IPS-18c (cell line): ENCODE data around the gene KIF2A.

Experiments used
- H3K4me3 ChIP-seq: 2 replicates; pipeline ENCODE4 v1.7.0; 2013; ENCODE audit warnings: low read depth, mild to moderate bottlenecking, low read length, moderate library complexity; ENCODE audit not compliant: insufficient read depth
- H3K9me3 ChIP-seq: one replicate; pipeline ENCODE4 v1.6.1; 2013; ENCODE audit warnings: mild to moderate bottlenecking, low read length, moderate library complexity; ENCODE audit not compliant: control insufficient read depth, insufficient read depth

Gene KIF2A

GRCh38 chr5:62312674-62313073, 6.7 kb downstream of the KIF2A start:
- Histone ChIP-seq H3K4me3 (no peak overlapping the region), H3K9me3 (no peaks in the 10 kb centered on the region)

- no peak overlapping the region for H3K4me3 ChIP-seq
- no peaks in the 10 kb centered on the region for H3K9me3 ChIP-seq
Measured at GRCh38 chr5:62314213-62314830, 8.3 kb downstream of the KIF2A start.

GRCh38 chr5:62315376-62316175, 9.6 kb downstream of the KIF2A start:
- Histone ChIP-seq H3K9me3 (no peaks in the 10 kb centered on the region), H3K4me3 (no peak overlapping the region)

GRCh38 chr5:62316176-62316502, 10.1 kb downstream of the KIF2A start:
- no peak overlapping the region for H3K4me3 ChIP-seq
- no peaks in the 10 kb centered on the region for H3K9me3 ChIP-seq

GRCh38 chr5:62317810-62318209, 11.8 kb downstream of the KIF2A start:
- H3K4me3 ChIP-seq = no peak overlapping the region
- H3K9me3 ChIP-seq = no peaks in the 10 kb centered on the region

- Histone ChIP-seq H3K9me3 (no peaks in the 10 kb centered on the region), H3K4me3 (no peak overlapping the region)
Measured at GRCh38 chr5:62322484-62322883, 16.5 kb downstream of the KIF2A start.

GRCh38 chr5:62326302-62326701, 20.3 kb downstream of the KIF2A start:
- H3K9me3 ChIP-seq = no peaks in the 10 kb centered on the region
- no peak overlapping the region for H3K4me3 ChIP-seq

- Histone ChIP-seq H3K9me3 (no peaks in the 10 kb centered on the region), H3K4me3 (no peak overlapping the region)
Measured at GRCh38 chr5:62326702-62327101, 20.7 kb downstream of the KIF2A start.

GRCh38 chr5:62327138-62328053, 21.4 kb downstream of the KIF2A start:
- no peak overlapping the region for H3K4me3 ChIP-seq
- no peaks in the 10 kb centered on the region for H3K9me3 ChIP-seq

GRCh38 chr5:62328772-62329491, 22.9 kb downstream of the KIF2A start:
- no peak overlapping the region for H3K4me3 ChIP-seq
- peaks cover 3% of the 10 kb centered on the region for H3K9me3 ChIP-seq

- peaks cover 3% of the 10 kb centered on the region for H3K9me3 ChIP-seq
Measured at GRCh38 chr5:62330302-62330701, 24.3 kb downstream of the KIF2A start.

GRCh38 chr5:62331921-62332320, 25.9 kb downstream of the KIF2A start:
- no peak overlapping the region for H3K4me3 ChIP-seq
- H3K9me3 ChIP-seq = peaks cover 3% of the 10 kb centered on the region

More at GRCh38 chr5:62330302-62330701, 24.3 kb downstream of the KIF2A start:
- no peak overlapping the region for H3K4me3 ChIP-seq

- Histone ChIP-seq H3K9me3 (peaks cover 3% of the 10 kb centered on the region), H3K4me3 (no peak overlapping the region)
Measured at GRCh38 chr5:62333250-62333794, 27.3 kb downstream of the KIF2A start.

- H3K4me3 ChIP-seq = no peak overlapping the region
- H3K9me3 ChIP-seq = peaks cover 3% of the 10 kb centered on the region
Measured at GRCh38 chr5:62334082-62334481, 28.1 kb downstream of the KIF2A start.

GRCh38 chr5:62340392-62340791, 34.4 kb downstream of the KIF2A start:
- H3K9me3 ChIP-seq = no peaks in the 10 kb centered on the region
- no peak overlapping the region for H3K4me3 ChIP-seq

GRCh38 chr5:62340979-62341378, 35.0 kb downstream of the KIF2A start:
- no peak overlapping the region for H3K4me3 ChIP-seq
- H3K9me3 ChIP-seq = no peaks in the 10 kb centered on the region
